Right ventricle myocardium superior (tissue), 1 donor: ENCODE results near the gene ALOX12B. TPM values are rescaled to one million over a fixed set of nuclear protein-coding genes. Genes with fewer than 3 reads are reported as not detected.

Experiments used
- ATAC-seq: fragments of 200-7000 bp; cut with Tn5 transposase; one replicate; pipeline ENCODE4 v1.9.1; 2020; ENCODE audit warnings: mild to moderate bottlenecking; ENCODE audit not compliant: poor library complexity
- DNase-seq: peaks from one replicate; pipeline ENCODE4 v3.0.0-alpha.2; 2020
- intact Hi-C: fragments of 100-400 bp; cut with DNase I; formaldehyde crosslinking; loops from one replicate; pipeline ENCODE4 v1.11.2; 2022
- long read RNA-seq: library from polyadenylated mRNA; unstranded; transcript quantifications from one replicate; pipeline ENCODE4 v2.0.0, GENCODE V29; 2021
- total RNA-seq: library from RNA; stranded (reverse); fragmentation: NEBNext Ultra II Directional; extraction: Animal tissue kit (Norgen Biotek cat#: 25700); gene quantifications from one replicate; pipeline ENCODE4 v1.2.1, GENCODE V29; 2021
- donor health status: DM: no; HTN: yes; CAD: no; lungs with severe emphysema.

The ALOX12B gene
- not detected for total RNA-seq
- long read RNA-seq = 0 reads

- intact Hi-C loops = no loop called here
- DNase-seq (no peak), ATAC-seq (no peak)
Measured at GRCh38 chr17:8087075-8087951, at the start of gene ALOX12B. TSS of gene ALOX12B (minus strand) at chr17:8087716. CDS start at chr17:8087442, 274 bp downstream.

GRCh38 chr17:8133941-8134340, 46.4 kb upstream of the ALOX12B start:
- no peak for DNase-seq
- ATAC-seq = no peak
- intact Hi-C loops = no loop called here

- ATAC-seq = no peak
- intact Hi-C loops = no loop called here
- DNase-seq = no peak
Measured at GRCh38 chr17:8133399-8133798, 45.9 kb upstream of the ALOX12B start.

- DNase-seq (no peak), ATAC-seq (no peak)
- intact Hi-C loops = no loop called here
Measured at GRCh38 chr17:8131844-8132441, 44.4 kb upstream of the ALOX12B start.

GRCh38 chr17:8128125-8128784, 40.7 kb upstream of the ALOX12B start:
- ATAC-seq = no peak
- intact Hi-C loops = no loop called here
- DNase-seq = no peak

GRCh38 chr17:8126491-8127066, 39.1 kb upstream of the ALOX12B start:
- DNase-seq (peak; percentile 65), ATAC-seq (peak; percentile 74)
- intact Hi-C loops = no loop called here

GRCh38 chr17:8125947-8126490, 38.5 kb upstream of the ALOX12B start:
- ATAC-seq (peak; percentile 3), DNase-seq (no peak)
- intact Hi-C loops = no loop called here

GRCh38 chr17:8125154-8125946, 37.8 kb upstream of the ALOX12B start:
- DNase-seq (peak; percentile 82), ATAC-seq (peak; percentile 62)
- intact Hi-C loops = no loop called here

- no peak for DNase-seq
- ATAC-seq = no peak
- intact Hi-C loops = loop anchor here (5.0 kb wide), 1 partner anchor 38 kb away; the partner anchor contains the start of gene VAMP2
Measured at GRCh38 chr17:8124350-8125153, 37.0 kb upstream of the ALOX12B start.

- intact Hi-C loops = loop anchor here (5.0 kb wide), 1 partner anchor 38 kb away; the partner anchor contains the start of gene VAMP2
- ATAC-seq = no peak
- DNase-seq = no peak
Measured at GRCh38 chr17:8123695-8124349, 36.3 kb upstream of the ALOX12B start, which contains the start of gene HES7. TSS of gene HES7 (minus strand) at chr17:8124106. CDS start at chr17:8124084, 22 bp downstream.

GRCh38 chr17:8122924-8123694, 35.6 kb upstream of the ALOX12B start:
- DNase-seq = peak; percentile 54
- ATAC-seq = no peak
- intact Hi-C loops = loop anchor here (5.0 kb wide), 1 partner anchor 39 kb away; the partner anchor contains the start of gene VAMP2

- intact Hi-C loops = loop anchor here (5.0 kb wide), 1 partner anchor 40 kb away; the partner anchor contains the start of gene VAMP2
- DNase-seq (no peak), ATAC-seq (no peak)
Measured at GRCh38 chr17:8122422-8122923, 35.0 kb upstream of the ALOX12B start.

- DNase-seq = peak; percentile 72
- ATAC-seq = peak; percentile 19
- intact Hi-C loops = loop anchor here (5.0 kb wide), 1 partner anchor 40 kb away; the partner anchor contains the start of gene VAMP2
Measured at GRCh38 chr17:8121681-8122421, 34.3 kb upstream of the ALOX12B start.

- intact Hi-C loops = loop anchor here (5.0 kb wide), 1 partner anchor 41 kb away; the partner anchor contains the start of gene VAMP2
- ATAC-seq (no peak), DNase-seq (peak; percentile 48)
Measured at GRCh38 chr17:8121407-8121680, 33.8 kb upstream of the ALOX12B start.
